ENCODE results near the gene ROBO1. TPM values are rescaled to one million over a fixed set of nuclear protein-coding genes. Genes with fewer than 3 reads are reported as not detected.
"Not testable (repeated sequence)": the region's sequence is repeated elsewhere in the genome, so short reads cannot be mapped to it uniquely, and the experiment has no call there.

The ROBO1 gene
- total and polyA plus RNA-seq, 2 of the 8 experiments (the other 6 are each of a cell fraction or from before 2014, with no cell fraction given), result 51.4 to 91.0 TPM

- WGBS, 2 experiments (ENCODE audit: extremely low coverage in 1 of 2, insufficient coverage in 1 of 2, insufficient read length in 1 of 2, insufficient replicate concordance in 2 of 2, low coverage in 1 of 2, low lambda C conversion rate in 2 of 2, missing lambda C conversion rate in 1 of 2), result 86% methylated on average over 1 of the region's 1 CpG; no CpG with 5 or more reads in 1 of the 2 experiments
- H3K23ac ChIP-seq (ENCODE audit: insufficient read length); H3K27me3 ChIP-seq (replicated peaks in 1 of 4; ENCODE audit: control insufficient read depth in 3 of 4, extremely low read depth in 1 of 4, insufficient read depth in 3 of 4, low read length in 3 of 4); H3K36me3 ChIP-seq (ENCODE audit: control insufficient read depth in 2 of 4, insufficient read depth in 4 of 4, low read length in 3 of 4); H2AK5ac ChIP-seq (ENCODE audit: low read depth, low read length); H3K18ac ChIP-seq (ENCODE audit: extremely low read depth, low read length); H2BK5ac ChIP-seq (ENCODE audit: low read depth, low read length); H3K4me2 ChIP-seq (ENCODE audit: insufficient read depth in 1 of 2, low read depth in 2 of 2, low read length in 2 of 2); H3K4me1 ChIP-seq (replicated peaks in 1 of 4; ENCODE audit: control insufficient read depth in 3 of 4, insufficient read depth in 4 of 4, low read length in 3 of 4); CTCF ChIA-PET (ENCODE audit: partially characterized antibody); FAIRE-seq; H2AFZ ChIP-seq (ENCODE audit: low read length); H2BK20ac ChIP-seq (ENCODE audit: low read length); H3K23me2 ChIP-seq (ENCODE audit: low read depth, low read length); H3K14ac ChIP-seq (ENCODE audit: insufficient read length); H4K8ac ChIP-seq (ENCODE audit: extremely low read depth, insufficient read depth, low read length); H2BK120ac ChIP-seq (replicated peaks; ENCODE audit: low read depth, low read length); H3K9me3 ChIP-seq (ENCODE audit: insufficient read depth in 2 of 2, low read depth in 1 of 2, low read length in 1 of 2); H4K91ac ChIP-seq (replicated peaks; ENCODE audit: insufficient read length, low read length); DNase-seq (ENCODE audit: low read depth in 1 of 2, low spot score in 2 of 2); H3K9ac ChIP-seq (replicated peaks in 1 of 4; ENCODE audit: extremely low read depth in 1 of 4, low read depth in 3 of 4, low read length in 3 of 4); H2BK15ac ChIP-seq (ENCODE audit: low read length); H3K27ac ChIP-seq (ENCODE audit: low read depth, low read length); H3K56ac ChIP-seq (replicated peaks; ENCODE audit: insufficient read length, low read depth, low read length); H3K4ac ChIP-seq (replicated peaks; ENCODE audit: insufficient read length, low read depth, low read length); H4K5ac ChIP-seq (ENCODE audit: insufficient read length, low read depth, low read length); H3K79me1 ChIP-seq (ENCODE audit: low read depth, low read length); H3K4me3 ChIP-seq (ENCODE audit: extremely low read depth in 1 of 4, insufficient read depth in 2 of 4, low read depth in 3 of 4, low read length in 4 of 4); H2BK12ac ChIP-seq (ENCODE audit: low read depth, low read length); POLR2A ChIA-PET (ENCODE audit: partially characterized antibody); H4K20me1 ChIP-seq (replicated peaks in 1 of 2; ENCODE audit: control insufficient read depth in 1 of 2, insufficient read depth in 2 of 2, low read length in 2 of 2): not testable (repeated sequence)
- H3K79me2 ChIP-seq (ENCODE audit: control insufficient read depth in 1 of 2, insufficient read depth in 2 of 2, low read length in 2 of 2), result peaks cover 0 to 19% of the 10 kb centered on the region in 2 experiments; a peak in 3 of 4 replicates
These were observed 883.2 kb downstream of the ROBO1 start for GRCh38 chr3:78884567-78884966.
